GM12872 (cell line): Measurements from ENCODE around the gene SSTR3.

ENCODE experiments used
- TF ChIP-seq, protein P1 (sequence below): IDR thresholded peaks from 3 replicates; pipeline ENCODE4 v1.5.1; 2011; ENCODE audit warnings: low read depth, mild to moderate bottlenecking, low read length, moderate library complexity; ENCODE audit not compliant: insufficient read depth

The SSTR3 gene

DNA sequence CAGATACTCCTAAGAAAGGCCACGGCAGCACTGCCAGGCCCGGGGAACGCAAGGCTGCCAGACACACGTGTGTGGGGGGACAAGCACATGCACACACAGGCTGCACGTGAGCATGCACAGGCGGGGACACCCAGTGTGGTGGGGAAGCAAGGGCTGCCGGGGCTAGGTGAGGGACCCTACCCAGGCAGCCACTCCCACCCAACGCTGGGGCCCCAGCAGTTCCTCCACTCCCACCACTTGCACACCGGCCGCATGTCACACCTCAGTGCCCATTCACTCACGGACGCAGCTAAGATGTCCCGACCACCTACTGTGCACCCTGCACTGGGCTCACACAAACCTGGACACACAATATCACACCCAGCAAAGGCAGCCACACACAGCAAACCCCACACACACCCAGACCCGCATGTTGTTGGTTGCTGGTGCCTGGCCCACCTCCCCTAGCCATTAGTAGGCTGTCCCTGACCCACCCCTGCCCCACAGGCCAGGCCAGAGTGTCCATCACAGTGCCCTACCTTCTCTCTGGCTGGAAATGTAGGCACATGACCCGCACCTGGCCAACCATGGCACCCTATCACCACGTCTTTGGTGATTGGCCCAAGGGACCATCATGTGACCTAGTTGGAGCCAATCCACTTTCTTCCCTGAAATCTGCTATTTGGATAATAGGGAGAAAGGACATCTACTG, 8.8 kb downstream of the SSTR3 start:
- TF ChIP-seq, protein P1, sequence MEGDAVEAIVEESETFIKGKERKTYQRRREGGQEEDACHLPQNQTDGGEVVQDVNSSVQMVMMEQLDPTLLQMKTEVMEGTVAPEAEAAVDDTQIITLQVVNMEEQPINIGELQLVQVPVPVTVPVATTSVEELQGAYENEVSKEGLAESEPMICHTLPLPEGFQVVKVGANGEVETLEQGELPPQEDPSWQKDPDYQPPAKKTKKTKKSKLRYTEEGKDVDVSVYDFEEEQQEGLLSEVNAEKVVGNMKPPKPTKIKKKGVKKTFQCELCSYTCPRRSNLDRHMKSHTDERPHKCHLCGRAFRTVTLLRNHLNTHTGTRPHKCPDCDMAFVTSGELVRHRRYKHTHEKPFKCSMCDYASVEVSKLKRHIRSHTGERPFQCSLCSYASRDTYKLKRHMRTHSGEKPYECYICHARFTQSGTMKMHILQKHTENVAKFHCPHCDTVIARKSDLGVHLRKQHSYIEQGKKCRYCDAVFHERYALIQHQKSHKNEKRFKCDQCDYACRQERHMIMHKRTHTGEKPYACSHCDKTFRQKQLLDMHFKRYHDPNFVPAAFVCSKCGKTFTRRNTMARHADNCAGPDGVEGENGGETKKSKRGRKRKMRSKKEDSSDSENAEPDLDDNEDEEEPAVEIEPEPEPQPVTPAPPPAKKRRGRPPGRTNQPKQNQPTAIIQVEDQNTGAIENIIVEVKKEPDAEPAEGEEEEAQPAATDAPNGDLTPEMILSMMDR: no peak

DNA sequence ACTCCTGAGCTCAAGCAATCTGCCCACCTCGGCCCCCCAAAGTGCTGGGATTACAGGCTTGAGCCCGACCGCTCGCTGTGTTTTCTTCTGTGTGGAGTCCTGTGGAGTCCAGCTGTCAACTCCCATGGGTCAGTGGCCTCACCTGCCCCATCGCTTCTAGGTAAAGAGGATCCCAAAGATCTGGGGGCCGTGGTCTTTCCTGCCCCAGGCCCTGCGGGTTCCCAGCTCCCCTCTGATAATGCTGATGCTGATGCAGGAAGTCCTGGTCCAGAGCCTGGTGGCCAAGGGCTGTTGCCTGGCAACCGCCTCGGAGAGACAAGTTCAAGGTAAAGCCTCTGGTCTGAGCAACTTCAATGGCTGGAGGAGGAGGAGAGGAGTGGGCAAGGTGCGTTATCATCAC, 9.6 kb downstream of the SSTR3 start:
- TF ChIP-seq, protein P1: no peak

DNA sequence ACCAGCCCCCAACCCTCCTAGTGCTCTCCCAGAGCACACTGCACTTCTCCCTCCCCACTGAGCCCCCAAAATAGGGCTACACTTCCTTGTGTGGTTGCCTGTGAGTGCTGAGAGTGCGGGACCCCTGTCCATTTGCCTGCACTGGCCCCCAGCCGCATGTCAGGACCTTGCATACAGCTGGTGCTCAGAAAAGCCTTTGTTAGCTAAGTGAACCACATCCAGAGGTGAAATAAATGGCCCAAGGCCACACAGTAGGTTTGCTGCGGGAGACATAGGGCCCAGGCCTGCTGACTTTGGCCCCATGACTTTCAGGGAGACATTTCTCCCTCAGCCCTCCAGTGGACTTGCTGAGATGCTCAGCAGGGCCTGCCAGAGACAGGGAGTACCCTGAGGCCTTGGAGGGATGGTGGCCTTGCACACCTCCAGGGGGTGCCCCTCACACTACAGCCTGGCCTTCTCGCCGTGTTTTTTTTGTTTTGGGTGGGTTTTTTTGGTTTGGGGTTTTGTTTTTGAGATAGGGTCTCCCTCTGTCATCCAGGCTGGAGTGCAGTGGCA, 10.2 kb downstream of the SSTR3 start:
- TF ChIP-seq, protein P1: no peak

DNA sequence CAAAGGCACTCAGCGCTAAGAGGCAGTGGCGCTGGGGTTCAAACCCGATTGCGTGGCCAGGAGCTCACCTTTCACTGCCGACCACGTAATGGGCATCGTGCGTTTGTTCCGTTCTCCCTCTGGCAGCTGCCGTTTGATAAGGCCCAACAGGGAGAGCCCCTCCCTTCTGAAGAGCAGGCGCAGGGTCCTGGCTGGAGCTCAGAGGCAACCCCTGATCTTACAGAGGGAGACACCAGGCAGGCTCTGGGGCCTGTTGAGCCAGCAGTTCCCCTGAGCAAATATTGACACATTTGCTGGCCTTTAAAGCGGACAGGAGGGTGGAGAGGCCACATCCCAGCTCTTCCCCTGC, 12.5 kb downstream of the SSTR3 start:
- TF ChIP-seq, protein P1: no peak

DNA sequence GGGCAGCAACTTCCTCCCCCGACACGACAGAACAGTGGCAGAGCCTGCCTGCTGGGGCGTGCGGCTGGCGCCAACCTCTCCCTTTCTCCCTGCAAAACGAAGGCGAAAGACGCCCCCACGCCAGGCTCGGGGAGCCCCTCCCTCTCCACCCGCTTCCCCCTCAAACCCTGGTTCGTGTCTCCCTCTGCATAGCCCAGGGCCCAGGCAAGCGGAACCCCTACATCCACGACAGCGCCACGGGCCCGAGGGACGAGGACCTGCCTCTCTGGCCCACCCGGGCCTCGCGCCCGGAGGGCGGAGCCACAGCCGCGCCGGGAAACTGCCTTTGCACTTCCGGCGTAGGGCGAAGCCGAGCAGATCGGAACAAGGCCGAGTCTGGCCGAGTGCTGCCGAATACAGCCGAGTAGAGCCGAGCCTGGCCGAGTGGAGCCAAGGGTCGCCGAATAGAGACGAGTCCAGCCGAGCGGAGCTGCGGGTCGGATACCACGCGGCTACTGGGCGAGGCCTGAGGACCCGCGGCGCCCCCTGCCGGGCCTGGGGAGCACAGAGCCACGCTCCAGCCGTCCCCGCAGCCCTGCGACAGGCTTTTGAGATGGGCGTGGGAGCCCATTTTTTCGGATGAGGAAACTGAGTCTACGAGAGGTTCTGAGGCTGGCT, 13.0 kb downstream of the SSTR3 start:
- TF ChIP-seq, protein P1: peak; percentile 90

DNA sequence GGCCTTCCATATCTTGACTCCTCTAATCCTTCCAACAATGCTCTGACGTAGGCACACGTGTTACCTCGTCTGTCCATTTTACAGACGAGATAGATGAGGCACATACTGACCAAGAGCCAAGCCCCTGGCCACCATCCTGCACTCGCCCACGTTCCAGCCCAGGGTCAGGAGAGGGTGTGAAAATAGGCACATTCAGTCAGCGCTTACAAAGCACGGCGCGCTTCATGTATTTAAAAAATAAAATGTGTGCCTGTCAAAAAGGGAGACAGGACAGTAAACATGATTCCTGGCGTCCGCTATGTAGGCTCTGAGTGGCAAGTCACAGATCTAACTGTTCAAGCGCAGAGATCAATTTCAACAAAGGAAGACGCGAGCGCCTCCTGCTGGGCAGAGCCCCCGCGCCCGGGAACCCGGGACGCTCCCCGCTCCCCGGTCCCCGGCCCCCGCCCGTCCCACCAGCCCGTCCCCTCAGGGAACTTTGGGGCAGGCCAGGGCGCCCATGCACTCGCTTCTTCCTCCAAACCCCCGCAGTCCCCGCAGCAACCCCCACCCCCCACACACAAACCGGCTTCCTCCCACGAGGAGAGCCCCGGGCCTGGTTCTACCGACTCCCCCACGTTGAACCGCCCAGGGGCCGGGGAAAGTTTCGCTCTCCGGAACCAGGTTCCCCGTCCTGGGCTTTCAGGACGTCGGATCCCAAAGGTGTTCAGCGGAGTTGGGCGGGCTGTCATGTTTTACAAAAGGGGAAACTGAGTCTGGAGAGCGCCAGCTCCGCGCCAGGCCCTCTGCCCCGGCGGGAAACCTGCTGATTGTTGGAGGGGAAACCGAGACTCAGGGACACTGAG, 13.8 kb downstream of the SSTR3 start:
- TF ChIP-seq, protein P1: peak; percentile 79
